A673 (cell line): Measurements from ENCODE around the gene TRPV4.

Experiments used
- CTCF ChIP-seq: fragments of 300-800, 200-600 bp; sonication (generic); conservative IDR thresholded peaks from 2 replicates; pipeline ENCODE4 v1.5.1; 2017; ENCODE audit warnings: low read depth, mild to moderate bottlenecking, antibody characterized with exemption, low read length, moderate library complexity, mixed read lengths
- EZH2 ChIP-seq: fragments of 200-600 bp; sonication (generic); IDR thresholded peaks from 2 replicates; pipeline ENCODE4 v1.6.1; 2017; ENCODE audit warnings: borderline replicate concordance, low read depth, mild to moderate bottlenecking, mixed read lengths, antibody characterized with exemption, low read length; ENCODE audit not compliant: poor library complexity, severe bottlenecking

- no peak for TF ChIP-seq CTCF
- TF ChIP-seq EZH2 = no peak
Measured at GRCh38 chr12:109818253-109818652, 14.9 kb downstream of the TRPV4 start.
